ENCODE data around the gene BRIX1. TPM values are rescaled to one million over a fixed set of nuclear protein-coding genes. Genes with fewer than 3 reads are reported as not detected.

The BRIX1 gene
- total and polyA plus RNA-seq, 2 of the 4 experiments (the other 2 are of a cell fraction) = 15.1 to 26.1 TPM

- Histone ChIP-seq H3K56ac (ENCODE audit: extremely low read depth, insufficient read depth, low read length) (no peak overlapping the region), H2BK20ac (ENCODE audit: low read depth, low read length) (no peak overlapping the region), H3K14ac (replicated peaks; ENCODE audit: low read depth, low read length) (no peak overlapping the region), H2AK5ac (ENCODE audit: low read depth, low read length) (no peak overlapping the region), H3K4ac (ENCODE audit: low read depth, low read length) (no peak overlapping the region), H4K5ac (ENCODE audit: low read depth, low read length) (no peak overlapping the region), H2BK120ac (ENCODE audit: low read depth, low read length) (no peak overlapping the region), H2AFZ (replicated peaks; ENCODE audit: low read length, poor library complexity) (no peak overlapping the region), H3K4me3 (ENCODE audit: insufficient read depth, low read depth, low read length) (no peak overlapping the region), H3K9ac (ENCODE audit: low read depth, low read length) (no peak overlapping the region), H3K27ac (ENCODE audit: insufficient read depth, low read length) (no peak overlapping the region), H3K4me2 (ENCODE audit: low read depth, low read length) (no peak overlapping the region), H3K27me3 (ENCODE audit: control insufficient read depth, insufficient read depth, low read length) (no peaks in the 10 kb centered on the region), H3K9me1 (ENCODE audit: insufficient read depth, low read length) (peaks cover 8% of the 10 kb centered on the region), H3K79me1 (ENCODE audit: low read depth in 1 of 2, low read length in 2 of 2) (peaks cover 15 to 42% of the 10 kb centered on the region in 2 experiments), H3K9me3 (ENCODE audit: control insufficient read depth, insufficient read depth, low read length) (no peaks in the 10 kb centered on the region), H3K4me1 (ENCODE audit: control insufficient read depth, insufficient read depth, low read length) (peaks cover 5% of the 10 kb centered on the region; the same call in 1 of the 2 replicates), H3K23ac (ENCODE audit: low read depth, low read length) (no peak overlapping the region), H2BK15ac (ENCODE audit: low read depth, low read length) (no peak overlapping the region), H2BK5ac (ENCODE audit: low read depth, low read length, poor library complexity, severe bottlenecking) (no peak overlapping the region), H4K8ac (ENCODE audit: low read depth in 2 of 2, low read length in 2 of 2) (no peak overlapping the region), H3K36me3 (ENCODE audit: control insufficient read depth, insufficient read depth, low read length) (peaks cover 15% of the 10 kb centered on the region), H2AK9ac (replicated peaks; ENCODE audit: low read depth, low read length, poor library complexity) (no peak overlapping the region), H4K20me1 (ENCODE audit: insufficient read depth, low read length) (peaks cover 15% of the 10 kb centered on the region), H4K91ac (ENCODE audit: insufficient read depth, low read depth, low read length) (no peak overlapping the region), H3K18ac (ENCODE audit: low read depth, low read length) (no peak overlapping the region)
- TF ChIP-seq SMC3 (IDR thresholded peaks at IDR 0.05; ENCODE audit: low read depth, low read length) = no peak
- no peak for TF ChIP-seq NFE2L2 (IDR thresholded peaks at IDR 0.05; ENCODE audit: low read depth, low read length)
- TF ChIP-seq RFX5 (IDR thresholded peaks at IDR 0.05; ENCODE audit: low read depth, low read length) = no peak
- TF ChIP-seq MXI1 (IDR thresholded peaks at IDR 0.05; ENCODE audit: borderline replicate concordance, low read depth, low read length) = no peak
- no peak for TF ChIP-seq BHLHE40 (IDR thresholded peaks at IDR 0.05; ENCODE audit: low read depth, low read length)
- no peak for TF ChIP-seq RCOR1 (IDR thresholded peaks at IDR 0.05; ENCODE audit: insufficient replicate concordance, low read length)
- TF ChIP-seq CEBPB (IDR thresholded peaks at IDR 0.05; ENCODE audit: low read depth, low read length) = no peak
- TF ChIP-seq USF2 (IDR thresholded peaks at IDR 0.05; ENCODE audit: low read depth, low read length) = no peak
- TF ChIP-seq MAFK (IDR thresholded peaks at IDR 0.05; ENCODE audit: low read depth, low read length) = no peak
- TF ChIP-seq FOS (IDR thresholded peaks at IDR 0.05; ENCODE audit: low read depth, low read length) = no peak
- TF ChIP-seq RAD21 (IDR thresholded peaks at IDR 0.05; ENCODE audit: low read length) = no peak
- TF ChIP-seq CTCF (conservative IDR thresholded peaks at IDR 0.05; ENCODE audit: low read depth, low read length) = no peak
- TF ChIP-seq POLR2A (IDR thresholded peaks at IDR 0.05; ENCODE audit: low read depth, low read length) = no peak
- TF ChIP-seq MAZ (IDR thresholded peaks at IDR 0.05; ENCODE audit: borderline replicate concordance, low read depth, low read length) = no peak
- TF ChIP-seq, protein P1, sequence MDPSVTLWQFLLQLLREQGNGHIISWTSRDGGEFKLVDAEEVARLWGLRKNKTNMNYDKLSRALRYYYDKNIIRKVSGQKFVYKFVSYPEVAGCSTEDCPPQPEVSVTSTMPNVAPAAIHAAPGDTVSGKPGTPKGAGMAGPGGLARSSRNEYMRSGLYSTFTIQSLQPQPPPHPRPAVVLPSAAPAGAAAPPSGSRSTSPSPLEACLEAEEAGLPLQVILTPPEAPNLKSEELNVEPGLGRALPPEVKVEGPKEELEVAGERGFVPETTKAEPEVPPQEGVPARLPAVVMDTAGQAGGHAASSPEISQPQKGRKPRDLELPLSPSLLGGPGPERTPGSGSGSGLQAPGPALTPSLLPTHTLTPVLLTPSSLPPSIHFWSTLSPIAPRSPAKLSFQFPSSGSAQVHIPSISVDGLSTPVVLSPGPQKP (IDR thresholded peaks at IDR 0.05; ENCODE audit: borderline replicate concordance, low read depth, low read length) = no peak
- TF ChIP-seq CHD1 (IDR thresholded peaks at IDR 0.05; ENCODE audit: low read depth, low read length) = no peak
- no peak for DNase-seq
- BruUV-seq (replicated peaks) = no TSS peak
- dilution Hi-C loops (cut with HindIII; ENCODE audit: low sequenced_read_pairs, unreplicated experiment) = no loop called here
- ChIA-PET CTCF (no interaction called here), POLR2A (ENCODE audit: unreplicated experiment) (no interaction called here)
- no CpG with 5 or more reads among the region's 2 CpGs for WGBS, 2 experiments (ENCODE audit: extremely low coverage in 2 of 2, insufficient read length in 1 of 2)
- ATAC-seq (ENCODE audit: low read depth) = no peak
- in situ Hi-C loops (cut with MboI; ENCODE audit: low sequenced_read_pairs) = no loop called here
- intact Hi-C loops (cut with micrococcal nuclease) = no loop called here
Observed at GRCh38 chr5:34932947-34933346, 17.4 kb downstream of the BRIX1 start.
